Panc1 (cell line): ENCODE measurements around the gene ZNF506. TPM values are rescaled to one million over a fixed set of nuclear protein-coding genes. Genes with fewer than 3 reads are reported as not detected.
A peak's percentile ranks its signal among the peaks of the same experiment; 100 is the strongest.
"Not testable (repeated sequence)": the region's sequence is repeated elsewhere in the genome, so short reads cannot be mapped to it uniquely, and the experiment has no call there.

ENCODE experiments used
- ATAC-seq: fragments of 200-7000 bp; cut with Tn5 transposase; 2 replicates; pipeline ENCODE4 v1.9.1; 2020; ENCODE audit warnings: mild to moderate bottlenecking, moderate library complexity
- Bru-seq: library from RNA; stranded (reverse); fragments of 400-500 nt; gene quantifications from one replicate; lab custom pipeline; 2021; lab: Mats Ljungman, UMichigan
- BruChase-seq, 2 experiments: library from RNA; stranded (reverse); fragments of 400-500 nt; gene quantifications; one replicate each; lab custom pipeline; 2021; lab: Mats Ljungman, UMichigan
- BruUV-seq: library from RNA; stranded (reverse); fragments of 400-500 nt; replicated peaks from 2 replicates; lab custom pipeline; 2021; lab: Mats Ljungman, UMichigan
- CTCF ChIA-PET: fragments of 300-600 bp; sonication (Branson Sonifier 250); formaldehyde crosslinking; loops from one replicate; lab custom pipeline; 2022; ENCODE audit warnings: antibody characterized with exemption; lab: Charles Lee
- POLR2A ChIA-PET: fragments of 300-600 bp; sonication (Branson Sonifier 250); formaldehyde crosslinking; loops from one replicate; lab custom pipeline; 2022; ENCODE audit warnings: antibody characterized with exemption; lab: Charles Lee
- DNase-seq: peaks from one replicate; pipeline ENCODE4 v3.0.0-alpha.2; 2010; ENCODE audit warnings: low read depth, low spot score
- H3K27ac ChIP-seq: 2 replicates; pipeline ENCODE4 v1.5.1; 2011; ENCODE audit warnings: mild to moderate bottlenecking, low read length, inconsistent platforms
- H3K27me3 ChIP-seq: fragments of 200-500 bp; sonication (Bioruptor generic); 2 replicates; pipeline ENCODE4 v1.6.0; 2014; ENCODE audit warnings: low read length, inconsistent platforms; ENCODE audit not compliant: control insufficient read depth, insufficient read depth
- H3K36me3 ChIP-seq: fragments of 200-500 bp; sonication (Bioruptor generic); 2 replicates; pipeline ENCODE4 v1.5.1; 2014; ENCODE audit warnings: inconsistent platforms, mild to moderate bottlenecking, low read length, moderate library complexity; ENCODE audit not compliant: control insufficient read depth, insufficient read depth
- H3K4me1 ChIP-seq: 2 replicates; pipeline ENCODE4 v1.5.1; 2011; ENCODE audit warnings: inconsistent platforms, mild to moderate bottlenecking, low read length, moderate library complexity; ENCODE audit not compliant: control insufficient read depth, insufficient read depth
- H3K4me3 ChIP-seq, 2 experiments: 2 replicates each; pipeline ENCODE4 v1.5.1; 2011 to 2012; ENCODE audit warnings: low read depth in 2 of 2, low read length in 2 of 2, mild to moderate bottlenecking in 2 of 2, inconsistent platforms in 1 of 2, moderate library complexity in 1 of 2
- H3K9me3 ChIP-seq: fragments of 200-500 bp; sonication (Bioruptor generic); 2 replicates; pipeline ENCODE4 v1.5.1; 2014; ENCODE audit warnings: low read depth, mild to moderate bottlenecking, inconsistent platforms, low read length, moderate library complexity; ENCODE audit not compliant: control insufficient read depth, insufficient read depth
- CTCF ChIP-seq: fragments of 450-650 bp; IDR thresholded peaks from 2 replicates; pipeline ENCODE4 v1.5.1; 2017; ENCODE audit warnings: mild to moderate bottlenecking
- POLR2AphosphoS5 ChIP-seq: IDR thresholded peaks from 2 replicates; pipeline ENCODE4 v1.6.1; 2012; ENCODE audit warnings: mild to moderate bottlenecking, low read depth, low read length, moderate library complexity
- REST ChIP-seq, 2 experiments: IDR thresholded peaks; 2 replicates each; pipeline ENCODE4 v1.6.1; 2011 to 2012; ENCODE audit warnings: low read depth in 2 of 2, control low read depth in 1 of 2, low read length in 1 of 2, mild to moderate bottlenecking in 1 of 2, moderate library complexity in 1 of 2; ENCODE audit not compliant: insufficient read depth in 1 of 2
- SIN3A ChIP-seq: IDR thresholded peaks from 2 replicates; pipeline ENCODE4 v1.6.1; 2012; ENCODE audit warnings: low read depth, mild to moderate bottlenecking, low read length, moderate library complexity, borderline replicate concordance; ENCODE audit not compliant: insufficient read depth
- TCF7L2 ChIP-seq: IDR thresholded peaks from 2 replicates; pipeline ENCODE4 v1.6.1; 2011; ENCODE audit warnings: mild to moderate bottlenecking, low read depth, low read length, inconsistent platforms
- in situ Hi-C: cut with HindIII; loops from 2 replicates; pipeline ENCODE4 v1.10.0; 2016; ENCODE audit warnings: low sequenced_read_pairs, low pct_unique_long_range_greater_than_20kb
- intact Hi-C: fragments of 100-400 bp; cut with micrococcal nuclease; formaldehyde crosslinking; loops from one replicate; pipeline ENCODE4 v1.10.0; 2022; ENCODE audit not compliant: unreplicated experiment
- long read RNA-seq: library from polyadenylated mRNA; unstranded; transcript quantifications from one replicate; pipeline ENCODE4 v2.0.0, GENCODE V29; 2021; ENCODE audit not compliant: unreplicated experiment
- polyA plus RNA-seq: library from polyadenylated mRNA; unstranded; fragments of >200 nt; gene quantifications from one replicate; pipeline ENCODE4 v1.2.1, GENCODE V29; 2012; ENCODE audit warnings: missing spikeins; ENCODE audit not compliant: insufficient read length
- total RNA-seq: library from RNA; stranded (reverse); gene quantifications from one replicate; pipeline ENCODE4 v1.2.1, GENCODE V29; 2021; ENCODE audit not compliant: unreplicated experiment

The ZNF506 gene
- total RNA-seq (11.4 TPM), Bru-seq, nascent RNA (percentile 82 among the genes with signal in this experiment), BruChase-seq, experiment 1, labeled RNA remaining after a 2-hour chase (percentile 97 among the genes with signal in this experiment), BruChase-seq, experiment 2, labeled RNA remaining after a 6-hour chase (percentile 92 among the genes with signal in this experiment)
- polyA plus RNA-seq: 2.6 TPM
- long read RNA-seq, full-length matches to known transcripts: 6 of 11 reads
- long read RNA-seq, partial matches to known transcripts: 0 of 11 reads
- long read RNA-seq, other reads (novel, unspliced or antisense): 5 of 11 reads

- ChIA-PET POLR2A (interaction anchor here (0.6 to 1.0 kb wide), 3 partner anchors 44 to 88 kb away, joined by 3 to 13 read pairs (median 6); partner anchors contain the start of gene ZNF253), CTCF (interaction anchor here (0.6 kb wide), 1 partner anchor 28 kb away, joined by 3 read pairs; no protein-coding TSS in a partner anchor)
- Histone ChIP-seq H3K36me3 (no peaks in the 10 kb centered on the region; the same call in 1 of the 2 replicates), H3K4me1 (no peaks in the 10 kb centered on the region), H3K27ac (peak within 1 kb of the TSS; percentile 79), H3K4me3 (peak within 1 kb of the TSS; percentile 59 to 78), H3K27me3 (no peaks in the 10 kb centered on the region), H3K9me3 (peaks cover 2% of the 10 kb centered on the region; the same call in 1 of the 2 replicates)
- TF ChIP-seq TCF7L2: no peak
- peak; percentile 60; the same call in 1 of the 2 replicates for TF ChIP-seq POLR2AphosphoS5
- no peak for TF ChIP-seq SIN3A
- in situ Hi-C loops (no loop called here), intact Hi-C loops (no loop called here)
- ATAC-seq (peak; percentile 99), DNase-seq (no peak)
- no TSS peak for BruUV-seq
Observed at GRCh38 chr19:19821366-19821951, at the start of gene ZNF506. ZNF506 (minus strand) TSS chr19:19821750; CDS start chr19:19821603, 147 bp downstream.

- DNase-seq, H3K27ac ChIP-seq, H3K4me3 ChIP-seq, BruUV-seq, CTCF ChIA-PET, ATAC-seq, in situ Hi-C loops, intact Hi-C loops, H3K36me3 ChIP-seq, H3K4me1 ChIP-seq, H3K27me3 ChIP-seq: not testable (repeated sequence)
- POLR2A ChIA-PET: interaction anchor here (0.6 kb wide), 2 partner anchors 47 to 297 kb away, joined by 3 read pairs; partner anchors contain the start of gene ZNF486
- peaks cover 21% of the 10 kb centered on the region; the same call in 1 of the 2 replicates for H3K9me3 ChIP-seq
Observed at GRCh38 chr19:19870086-19870485, 48.5 kb upstream of the ZNF506 start.

- H3K9me3 ChIP-seq: peaks cover 17% of the 10 kb centered on the region; the same call in 1 of the 2 replicates
- no peaks in the 10 kb centered on the region for H3K27me3 ChIP-seq
- ATAC-seq (no peak), DNase-seq (no peak)
- peak overlapping the region; percentile 92 for H3K27ac ChIP-seq
- intact Hi-C loops (no loop called here), in situ Hi-C loops (no loop called here)
- ChIA-PET CTCF (no interaction called here), POLR2A (interaction anchor here (0.7 kb wide), 1 partner anchor 55 kb away, joined by 4 read pairs; no protein-coding TSS in a partner anchor)
- no peak for TF ChIP-seq SIN3A
- no peak for TF ChIP-seq REST (IDR thresholded peaks at IDR 0.05; ENCODE audit: insufficient read depth in 1 of 2, low read depth in 2 of 2, low read length in 1 of 2)
- no peak for TF ChIP-seq CTCF
- no peak for TF ChIP-seq POLR2AphosphoS5
- TF ChIP-seq TCF7L2: no peak
- H3K36me3 ChIP-seq: no peaks in the 10 kb centered on the region
- no peaks in the 10 kb centered on the region for H3K4me1 ChIP-seq
- BruUV-seq: no TSS peak
- peak overlapping the region; percentile 83 to 96 for H3K4me3 ChIP-seq
Observed at GRCh38 chr19:19866611-19867248, 45.2 kb upstream of the ZNF506 start.
